GM12878 (cell line): Measurements from ENCODE around the gene FAM89A. TPM values are rescaled to one million over a fixed set of nuclear protein-coding genes. Genes with fewer than 3 reads are reported as not detected.

ENCODE experiments used
- ATAC-seq: fragments of 200-7000 bp; cut with Tn5 transposase; 3 replicates; pipeline ENCODE4 v1.9.1; 2020; ENCODE audit warnings: mild to moderate bottlenecking, moderate library complexity
- BruUV-seq: library from RNA; stranded (reverse); fragments of 400-500 nt; replicated peaks from 2 replicates; lab custom pipeline; 2021; lab: Mats Ljungman, UMichigan
- CTCF ChIA-PET: fragments of 300-600 bp; sonication (Branson Sonifier 250); formaldehyde crosslinking; extraction: SDS; loops from one replicate; lab custom pipeline; 2021; ENCODE audit warnings: inconsistent platforms; lab: Yijun Ruan, JAX
- POLR2A ChIA-PET: fragments of 350-600 bp; formaldehyde crosslinking; extraction: SDS; loops from one replicate; lab custom pipeline; 2021; ENCODE audit warnings: inconsistent platforms; lab: Charles Lee
- RAD21 ChIA-PET: fragments of 300-600 bp; sonication (Branson Sonifier 250); formaldehyde crosslinking; loops from one replicate; lab custom pipeline; 2023; ENCODE audit warnings: antibody characterized with exemption; ENCODE audit not compliant: unreplicated experiment; lab: Charles Lee
- SMC1A ChIA-PET: fragments of 300-600 bp; sonication (Branson Sonifier 250); formaldehyde crosslinking; loops from one replicate; lab custom pipeline; 2023; ENCODE audit not compliant: unreplicated experiment, uncharacterized antibody; lab: Charles Lee
- DNase-seq: peaks from one replicate; pipeline ENCODE4 v3.0.0-alpha.2; 2011; ENCODE audit warnings: low read depth, low spot score
- FAIRE-seq: peaks from 3 replicates; lab custom pipeline; 2011; peaks lifted over from hg19 to GRCh38; lab: Jason Lieb, UNC
- H2AFZ ChIP-seq: 2 replicates; pipeline ENCODE4 v1.6.0; 2011; ENCODE audit warnings: low read depth, low read length, control low read depth; ENCODE audit not compliant: control insufficient read depth
- H3K27ac ChIP-seq: 2 replicates; pipeline ENCODE4 v1.5.1; 2011; ENCODE audit warnings: control low read depth; ENCODE audit not compliant: control insufficient read depth, insufficient read depth
- H3K27me3 ChIP-seq, 2 experiments: replicated peaks in 1 of 2; 2 replicates each; pipeline versions ENCODE4 v1.6.0 to v1.6.1; 2011; ENCODE audit warnings: low read length in 1 of 2; ENCODE audit not compliant: control insufficient read depth in 2 of 2, insufficient read depth in 2 of 2
- H3K36me3 ChIP-seq, 2 experiments: 2 replicates each; pipeline ENCODE4 v1.5.1; 2011; ENCODE audit warnings: low read length in 1 of 2; ENCODE audit not compliant: control insufficient read depth in 2 of 2, insufficient read depth in 2 of 2
- H3K4me1 ChIP-seq: 2 replicates; pipeline ENCODE4 v1.6.1; 2011; ENCODE audit warnings: mild to moderate bottlenecking, low read length, moderate library complexity, mixed read lengths; ENCODE audit not compliant: control insufficient read depth, insufficient read depth
- H3K4me2 ChIP-seq: 2 replicates; pipeline ENCODE4 v1.6.0; 2011; ENCODE audit warnings: control low read depth; ENCODE audit not compliant: control insufficient read depth, insufficient read depth
- H3K4me3 ChIP-seq: fragments of 200-600 bp; sonication (generic); 2 replicates; pipeline ENCODE4 v1.5.1; 2016
- H3K79me2 ChIP-seq: 2 replicates; pipeline ENCODE4 v1.6.0; 2011; ENCODE audit warnings: low read length; ENCODE audit not compliant: control insufficient read depth, insufficient read depth
- H3K9ac ChIP-seq: 2 replicates; pipeline ENCODE4 v1.8.0; 2011; ENCODE audit warnings: low read length, control low read depth, mixed read lengths; ENCODE audit not compliant: control insufficient read depth, insufficient read depth
- H3K9me3 ChIP-seq: replicated peaks from 3 replicates; pipeline ENCODE4 v1.5.1; 2011; ENCODE audit warnings: mild to moderate bottlenecking, low read length; ENCODE audit not compliant: control insufficient read depth, insufficient read depth
- H4K20me1 ChIP-seq: 2 replicates; pipeline ENCODE4 v1.6.0; 2011; ENCODE audit not compliant: control insufficient read depth, insufficient read depth
- IKZF1 ChIP-seq: fragments of 450-650 bp; conservative IDR thresholded peaks from 2 replicates; pipeline ENCODE4 v1.6.1; 2017; ENCODE audit warnings: antibody characterized with exemption, mild to moderate bottlenecking
- IRF5 ChIP-seq: fragments of 450-650 bp; IDR thresholded peaks from 2 replicates; pipeline ENCODE4 v1.6.1; 2017; ENCODE audit warnings: borderline replicate concordance
- RBBP5 ChIP-seq: fragments of 200-600 bp; sonication (generic); conservative IDR thresholded peaks from 2 replicates; pipeline ENCODE4 v1.6.1; 2016
- SMC3 ChIP-seq: IDR thresholded peaks from 2 replicates; pipeline ENCODE4 v1.6.1; 2011; ENCODE audit warnings: low read length, improper control_type of control experiment, borderline replicate concordance
- ZNF622 ChIP-seq: fragments of 450-650 bp; IDR thresholded peaks from 2 replicates; pipeline ENCODE4 v1.6.1; 2017; ENCODE audit warnings: mild to moderate bottlenecking, inconsistent platforms
- WGBS: methylation state at CpG from one replicate; pipeline ENCODE4 v1.1.6; 2016; ENCODE audit warnings: low lambda C conversion rate; ENCODE audit not compliant: insufficient replicate concordance, insufficient coverage; ENCODE audit errors: missing lambda C conversion rate; 5-methylcytosine and 5-hydroxymethylcytosine counted together
- in situ Hi-C: fragments of 300-500 bp; cut with MboI; formaldehyde crosslinking; loops from 9 replicates; pipeline ENCODE4 v1.14.3; 2018; ENCODE audit warnings: mixed read lengths
- intact Hi-C: fragments of 100-400 bp; cut with micrococcal nuclease; formaldehyde crosslinking; loops from one replicate; pipeline ENCODE4 v1.14.2; 2022; ENCODE audit not compliant: unreplicated experiment
- polyA plus RNA-seq, 11 experiments: library from polyadenylated mRNA; depleted of rRNA in 4 of 11; unstranded in 6 of 11; stranded (reverse) in 5 of 11; fragments of >200 nt; fragmentation: Nextera tagmentation in 4 of 11; fragmentation: Illumina TruSeq in 1 of 11; extraction: Ambion mirVana in 4 of 11; extraction: Trizol in 1 of 11; gene quantifications; 1 replicate in 1 of 11; 2 replicates in 10 of 11; pipeline versions ENCODE4 v1.2.1 to v1.2.3, GENCODE V29; 2011 to 2016; ENCODE audit warnings: inconsistent platforms in 2 of 11, missing spikeins in 2 of 11, low read depth in 1 of 11
- total RNA-seq, 4 experiments: library from RNA; depleted of rRNA in 3 of 4; stranded (reverse); fragments of >200 nt in 3 of 4; fragmentation: Illumina TruSeq in 1 of 4; extraction: Trizol in 1 of 4; gene quantifications; 2 replicates each; pipeline versions ENCODE4 v1.2.1 to v1.2.3, GENCODE V29; 2013 to 2021
- TF ChIP-seq, protein P1 (sequence below): IDR thresholded peaks from 2 replicates; pipeline ENCODE4 v1.6.1; 2011; ENCODE audit warnings: borderline replicate concordance, low read depth, mild to moderate bottlenecking, moderate library complexity, mixed read lengths, low read length; ENCODE audit not compliant: insufficient read depth; ENCODE audit errors: extremely low read length
- TF ChIP-seq, protein P2 (sequence below): fragments of 450-650 bp; IDR thresholded peaks from 2 replicates; pipeline ENCODE4 v1.6.1; 2017; ENCODE audit warnings: antibody characterized with exemption, mild to moderate bottlenecking, moderate library complexity

Gene FAM89A
- total and polyA plus RNA-seq, 10 of the 15 experiments (the other 5 are each of a cell fraction or from before 2014, with no cell fraction given) = 0.06 to 0.72 (median 0.14) TPM; not detected in 4

- intact Hi-C loops (no loop called here), in situ Hi-C loops (no loop called here)
- no peak overlapping the region for H3K27ac ChIP-seq
- BruUV-seq = no TSS peak
- ATAC-seq (no peak), FAIRE-seq (no peak), DNase-seq (no peak)
- H3K79me2 ChIP-seq = no peaks in the 10 kb centered on the region
- H4K20me1 ChIP-seq = no peaks in the 10 kb centered on the region
- no peaks in the 10 kb centered on the region for H3K9me3 ChIP-seq
- H3K9ac ChIP-seq = no peak overlapping the region
- H3K36me3 ChIP-seq = no peaks in the 10 kb centered on the region
- no peak overlapping the region for H2AFZ ChIP-seq
- no peak for TF ChIP-seq RBBP5
- TF ChIP-seq IKZF1 = no peak
- no peak for TF ChIP-seq ZNF622
- TF ChIP-seq, protein P1, sequence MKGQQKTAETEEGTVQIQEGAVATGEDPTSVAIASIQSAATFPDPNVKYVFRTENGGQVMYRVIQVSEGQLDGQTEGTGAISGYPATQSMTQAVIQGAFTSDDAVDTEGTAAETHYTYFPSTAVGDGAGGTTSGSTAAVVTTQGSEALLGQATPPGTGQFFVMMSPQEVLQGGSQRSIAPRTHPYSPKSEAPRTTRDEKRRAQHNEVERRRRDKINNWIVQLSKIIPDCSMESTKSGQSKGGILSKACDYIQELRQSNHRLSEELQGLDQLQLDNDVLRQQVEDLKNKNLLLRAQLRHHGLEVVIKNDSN = no peak
- TF ChIP-seq, protein P2, sequence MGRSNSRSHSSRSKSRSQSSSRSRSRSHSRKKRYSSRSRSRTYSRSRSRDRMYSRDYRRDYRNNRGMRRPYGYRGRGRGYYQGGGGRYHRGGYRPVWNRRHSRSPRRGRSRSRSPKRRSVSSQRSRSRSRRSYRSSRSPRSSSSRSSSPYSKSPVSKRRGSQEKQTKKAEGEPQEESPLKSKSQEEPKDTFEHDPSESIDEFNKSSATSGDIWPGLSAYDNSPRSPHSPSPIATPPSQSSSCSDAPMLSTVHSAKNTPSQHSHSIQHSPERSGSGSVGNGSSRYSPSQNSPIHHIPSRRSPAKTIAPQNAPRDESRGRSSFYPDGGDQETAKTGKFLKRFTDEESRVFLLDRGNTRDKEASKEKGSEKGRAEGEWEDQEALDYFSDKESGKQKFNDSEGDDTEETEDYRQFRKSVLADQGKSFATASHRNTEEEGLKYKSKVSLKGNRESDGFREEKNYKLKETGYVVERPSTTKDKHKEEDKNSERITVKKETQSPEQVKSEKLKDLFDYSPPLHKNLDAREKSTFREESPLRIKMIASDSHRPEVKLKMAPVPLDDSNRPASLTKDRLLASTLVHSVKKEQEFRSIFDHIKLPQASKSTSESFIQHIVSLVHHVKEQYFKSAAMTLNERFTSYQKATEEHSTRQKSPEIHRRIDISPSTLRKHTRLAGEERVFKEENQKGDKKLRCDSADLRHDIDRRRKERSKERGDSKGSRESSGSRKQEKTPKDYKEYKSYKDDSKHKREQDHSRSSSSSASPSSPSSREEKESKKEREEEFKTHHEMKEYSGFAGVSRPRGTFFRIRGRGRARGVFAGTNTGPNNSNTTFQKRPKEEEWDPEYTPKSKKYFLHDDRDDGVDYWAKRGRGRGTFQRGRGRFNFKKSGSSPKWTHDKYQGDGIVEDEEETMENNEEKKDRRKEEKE = no peak
- no peak for TF ChIP-seq IRF5
- no peak for TF ChIP-seq SMC3
- ChIA-PET POLR2A (no interaction called here), CTCF (no interaction called here), SMC1A (no interaction called here), RAD21 (no interaction called here)
- no peak overlapping the region for H3K4me2 ChIP-seq
- H3K4me3 ChIP-seq = no peak overlapping the region
- H3K4me1 ChIP-seq = no peaks in the 10 kb centered on the region
- H3K27me3 ChIP-seq = peaks cover 0 to 2% of the 10 kb centered on the region in 2 experiments; a peak in 2 of 4 replicates
- 42% methylated on average over 3 of the region's 3 CpGs for WGBS
Observed at GRCh38 chr1:231073331-231073730, 33.3 kb upstream of the FAM89A start.
